Measurements from ENCODE around the gene CHRDL1. TPM values are rescaled to one million over a fixed set of nuclear protein-coding genes. Genes with fewer than 3 reads are reported as not detected.

CHRDL1 gene
- total and polyA plus RNA-seq, 7 donors: 1.9 to 5.6 (median 2.3) TPM

DNA sequence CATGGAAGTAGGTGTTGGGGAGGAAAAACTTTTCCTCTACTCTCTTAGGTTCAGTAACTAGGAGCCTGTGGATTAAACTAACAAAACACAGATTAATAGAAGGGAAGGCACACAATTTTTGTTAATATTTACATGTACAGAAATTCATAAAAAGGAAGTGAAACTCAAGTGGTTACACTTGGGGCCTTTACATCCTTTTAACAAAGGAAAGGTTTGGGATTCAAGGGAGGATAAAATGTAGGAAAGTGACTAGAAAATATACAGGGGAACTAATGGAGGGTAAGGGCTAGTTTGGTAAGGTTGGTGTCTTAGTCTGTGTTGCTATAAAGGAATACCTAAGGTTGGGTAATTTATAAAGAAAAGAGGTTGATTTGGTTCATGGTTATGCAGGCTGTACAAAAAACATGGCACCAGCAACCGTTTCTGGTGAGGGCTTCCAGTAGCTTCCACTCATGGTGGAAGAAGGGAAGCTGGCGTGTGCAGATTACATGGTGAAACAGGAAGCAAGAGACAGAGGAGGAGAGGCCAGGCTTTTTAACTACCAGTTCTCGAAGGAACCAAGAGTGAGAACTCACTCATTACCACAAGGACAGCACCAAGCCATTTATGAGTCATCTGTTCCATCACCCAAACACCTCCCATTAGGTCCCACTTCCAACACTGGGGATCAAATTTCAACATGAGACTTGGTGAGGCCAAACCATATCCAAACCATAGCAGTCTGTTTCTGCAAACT, 124.4 kb downstream of the CHRDL1 start:
- peaks cover 0 to 20% (median 0%) of the 10 kb centered on the region in 3 donors for H3K27me3 ChIP-seq (ENCODE audit: insufficient read depth in 3 of 3, low read length in 2 of 3)
- no peaks in the 10 kb centered on the region for H3K9me3 ChIP-seq
- 52 to 73% (median 67%) methylated on average over 2 to 3 of the region's 3 CpGs for WGBS, 3 donors
- TF ChIP-seq, protein P1, sequence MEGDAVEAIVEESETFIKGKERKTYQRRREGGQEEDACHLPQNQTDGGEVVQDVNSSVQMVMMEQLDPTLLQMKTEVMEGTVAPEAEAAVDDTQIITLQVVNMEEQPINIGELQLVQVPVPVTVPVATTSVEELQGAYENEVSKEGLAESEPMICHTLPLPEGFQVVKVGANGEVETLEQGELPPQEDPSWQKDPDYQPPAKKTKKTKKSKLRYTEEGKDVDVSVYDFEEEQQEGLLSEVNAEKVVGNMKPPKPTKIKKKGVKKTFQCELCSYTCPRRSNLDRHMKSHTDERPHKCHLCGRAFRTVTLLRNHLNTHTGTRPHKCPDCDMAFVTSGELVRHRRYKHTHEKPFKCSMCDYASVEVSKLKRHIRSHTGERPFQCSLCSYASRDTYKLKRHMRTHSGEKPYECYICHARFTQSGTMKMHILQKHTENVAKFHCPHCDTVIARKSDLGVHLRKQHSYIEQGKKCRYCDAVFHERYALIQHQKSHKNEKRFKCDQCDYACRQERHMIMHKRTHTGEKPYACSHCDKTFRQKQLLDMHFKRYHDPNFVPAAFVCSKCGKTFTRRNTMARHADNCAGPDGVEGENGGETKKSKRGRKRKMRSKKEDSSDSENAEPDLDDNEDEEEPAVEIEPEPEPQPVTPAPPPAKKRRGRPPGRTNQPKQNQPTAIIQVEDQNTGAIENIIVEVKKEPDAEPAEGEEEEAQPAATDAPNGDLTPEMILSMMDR (IDR thresholded peaks at IDR 0.05): no peak
- H3K36me3 ChIP-seq (ENCODE audit: insufficient read depth in 1 of 2, low read depth in 1 of 2): no peaks in the 10 kb centered on the region
- H3K27ac ChIP-seq: no peak overlapping the region
- H3K4me3 ChIP-seq: no peak overlapping the region
- no peaks in the 10 kb centered on the region for H3K4me1 ChIP-seq
- intact Hi-C loops (cut with DNase I): no loop called here
- ATAC-seq: no peak
- no peak for DNase-seq

DNA sequence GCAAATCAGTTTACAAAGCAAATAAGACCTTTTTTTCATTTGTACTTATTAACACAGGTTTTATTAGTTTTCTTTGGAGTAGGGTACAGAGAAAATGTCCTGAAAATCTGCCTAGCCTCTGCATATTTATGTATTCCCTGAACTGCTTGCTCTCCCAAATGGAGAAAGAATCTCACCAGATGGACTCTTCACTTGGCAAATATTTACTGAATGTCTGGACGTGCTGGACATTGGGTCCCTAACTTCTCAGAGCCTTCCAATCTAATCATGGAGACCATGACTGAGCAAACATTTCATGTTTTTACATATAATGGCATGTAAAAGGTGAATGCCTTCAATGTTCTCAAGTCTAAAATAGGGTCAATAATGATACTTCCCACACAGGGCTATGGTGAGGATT, 126.0 kb downstream of the CHRDL1 start:
- TF ChIP-seq, protein P1 (IDR thresholded peaks at IDR 0.05): no peak
- peaks cover 0 to 20% (median 0%) of the 10 kb centered on the region in 3 donors for H3K27me3 ChIP-seq (ENCODE audit: insufficient read depth in 3 of 3, low read length in 2 of 3)
- no peak overlapping the region for H3K27ac ChIP-seq
- 41 to 79% (median 43%) methylated on average over 1 of the region's 1 CpG for WGBS, 3 donors
- H3K36me3 ChIP-seq (ENCODE audit: insufficient read depth in 1 of 2, low read depth in 1 of 2): no peaks in the 10 kb centered on the region
- no peaks in the 10 kb centered on the region for H3K4me1 ChIP-seq
- ATAC-seq (no peak), DNase-seq (no peak)
- intact Hi-C loops (cut with DNase I): loop anchor here (5.0 to 10.0 kb wide), 2 partner anchors 178 to 215 kb away; no protein-coding TSS in a partner anchor
- no peaks in the 10 kb centered on the region for H3K9me3 ChIP-seq
- no peak overlapping the region for H3K4me3 ChIP-seq

- WGBS, 3 donors: 18 to 35% (median 29%) methylated on average over 6 of the region's 6 CpGs
- DNase-seq (no peak), ATAC-seq (no peak)
- TF ChIP-seq, protein P1 (IDR thresholded peaks at IDR 0.05): no peak
- Histone ChIP-seq H3K27ac (no peak overlapping the region), H3K4me3 (no peak overlapping the region), H3K4me1 (no peaks in the 10 kb centered on the region), H3K36me3 (ENCODE audit: insufficient read depth in 1 of 2, low read depth in 1 of 2) (no peaks in the 10 kb centered on the region), H3K9me3 (no peaks in the 10 kb centered on the region), H3K27me3 (ENCODE audit: insufficient read depth in 3 of 3, low read length in 2 of 3) (peaks cover 0 to 20% (median 0%) of the 10 kb centered on the region in 3 donors)
- intact Hi-C loops (cut with DNase I): loop anchor here (5.0 to 10.0 kb wide), 2 partner anchors 180 to 213 kb away; no protein-coding TSS in a partner anchor
These were observed 127.9 kb downstream of the CHRDL1 start for GRCh38 chrX:110667706-110668105.

GRCh38 chrX:110665223-110666002, 130.2 kb downstream of the CHRDL1 start:
- H3K27ac ChIP-seq: no peak overlapping the region
- WGBS, 3 donors: 31 to 49% (median 31%) methylated on average over 2 to 3 of the region's 3 CpGs
- no peak overlapping the region for H3K4me3 ChIP-seq
- DNase-seq: peak in 1 of 2 donors; percentile 18
- H3K4me1 ChIP-seq: no peaks in the 10 kb centered on the region
- intact Hi-C loops (cut with DNase I): loop anchor here (2.0 to 10.0 kb wide), 3 partner anchors 182 to 215 kb away; no protein-coding TSS in a partner anchor
- no peaks in the 10 kb centered on the region for H3K9me3 ChIP-seq
- H3K27me3 ChIP-seq (ENCODE audit: insufficient read depth in 3 of 3, low read length in 2 of 3): peaks cover 0 to 18% (median 0%) of the 10 kb centered on the region in 3 donors
- ATAC-seq: peak in 3 of 4 donors; percentile 45 to 71 (median 54)
- no peaks in the 10 kb centered on the region for H3K36me3 ChIP-seq (ENCODE audit: insufficient read depth in 1 of 2, low read depth in 1 of 2)
- TF ChIP-seq, protein P1 (IDR thresholded peaks at IDR 0.05): peak; percentile 46

Measured in psoas muscle (tissue), 8 donors.